ENCODE measurements around the gene MPZL1. TPM values are rescaled to one million over a fixed set of nuclear protein-coding genes. Genes with fewer than 3 reads are reported as not detected.

MPZL1 gene
- total and polyA plus RNA-seq, 9 donors = 30.3 to 180 (median 80.1) TPM

- H3K4me1 ChIP-seq (ENCODE audit: insufficient read depth) = peaks cover 3% of the 10 kb centered on the region
- no peak overlapping the region for H3K4me3 ChIP-seq
- no peak for DNase-seq
- no peak overlapping the region for H3K27ac ChIP-seq
- 86 to 95% (median 95%) methylated on average over 3 of the region's 3 CpGs for WGBS, 3 donors
- intact Hi-C loops (cut with DNase I) = no loop called here
- no peaks in the 10 kb centered on the region for H3K9me3 ChIP-seq
- no peak for TF ChIP-seq POLR2A (IDR thresholded peaks at IDR 0.05)
- no peak for TF ChIP-seq EP300 (IDR thresholded peaks at IDR 0.05)
- TF ChIP-seq CTCF (IDR thresholded peaks at IDR 0.05) = no peak
- no peaks in the 10 kb centered on the region for H3K27me3 ChIP-seq
- no peaks in the 10 kb centered on the region for H3K36me3 ChIP-seq
Measured at GRCh38 chr1:167744901-167745300, 23.1 kb downstream of the MPZL1 start.

- H3K27me3 ChIP-seq = no peaks in the 10 kb centered on the region
- no peak for DNase-seq
- H3K4me3 ChIP-seq = no peak overlapping the region
- intact Hi-C loops (cut with DNase I) = no loop called here
- peaks cover 1% of the 10 kb centered on the region for H3K4me1 ChIP-seq (ENCODE audit: insufficient read depth)
- no peaks in the 10 kb centered on the region for H3K9me3 ChIP-seq
- H3K27ac ChIP-seq = no peak overlapping the region
- H3K36me3 ChIP-seq = no peaks in the 10 kb centered on the region
- no peak for TF ChIP-seq CTCF (IDR thresholded peaks at IDR 0.05)
- TF ChIP-seq EP300 (IDR thresholded peaks at IDR 0.05) = no peak
- no peak for TF ChIP-seq POLR2A (IDR thresholded peaks at IDR 0.05)
- WGBS, 3 donors = 56 to 74% (median 72%) methylated on average over 5 of the region's 5 CpGs
Measured at GRCh38 chr1:167746013-167746672, 24.4 kb downstream of the MPZL1 start.

GRCh38 chr1:167746988-167747655, 25.3 kb downstream of the MPZL1 start:
- intact Hi-C loops (cut with DNase I) = no loop called here
- TF ChIP-seq EP300 (IDR thresholded peaks at IDR 0.05) (no peak), POLR2A (IDR thresholded peaks at IDR 0.05) (no peak), CTCF (IDR thresholded peaks at IDR 0.05) (no peak)
- WGBS, 3 donors = 50 to 59% (median 52%) methylated on average over 7 of the region's 7 CpGs
- peaks cover 1% of the 10 kb centered on the region for H3K4me1 ChIP-seq (ENCODE audit: insufficient read depth)
- no peaks in the 10 kb centered on the region for H3K9me3 ChIP-seq
- no peak overlapping the region for H3K27ac ChIP-seq
- H3K4me3 ChIP-seq = no peak overlapping the region
- DNase-seq = no peak
- H3K27me3 ChIP-seq = no peaks in the 10 kb centered on the region
- no peaks in the 10 kb centered on the region for H3K36me3 ChIP-seq

- TF ChIP-seq POLR2A (IDR thresholded peaks at IDR 0.05) (no peak), EP300 (IDR thresholded peaks at IDR 0.05) (no peak), CTCF (IDR thresholded peaks at IDR 0.05) (no peak)
- Histone ChIP-seq H3K36me3 (no peaks in the 10 kb centered on the region), H3K4me1 (ENCODE audit: insufficient read depth) (peaks cover 1% of the 10 kb centered on the region), H3K27me3 (no peaks in the 10 kb centered on the region), H3K4me3 (no peak overlapping the region), H3K27ac (no peak overlapping the region), H3K9me3 (no peaks in the 10 kb centered on the region)
- DNase-seq = no peak
- WGBS, 3 donors = 95 to 100% (median 99%) methylated on average over 1 of the region's 1 CpG
- intact Hi-C loops (cut with DNase I) = no loop called here
Measured at GRCh38 chr1:167747988-167748387, 26.2 kb downstream of the MPZL1 start.

Data from ovary (tissue), 9 donors.